Mucosa of descending colon (tissue), 3 donors: ENCODE measurements around the gene FBH1. TPM values are rescaled to one million over a fixed set of nuclear protein-coding genes. Genes with fewer than 3 reads are reported as not detected.
"Not testable (repeated sequence)": the region's sequence is repeated elsewhere in the genome, so short reads cannot be mapped to it uniquely, and the experiment has no call there.

ENCODE experiments used
- ATAC-seq: fragments of 200-7000 bp; cut with Tn5 transposase; one replicate; pipeline ENCODE4 v1.9.1; 2020; ENCODE audit warnings: mild to moderate bottlenecking, moderate library complexity
- DNase-seq, 3 donors: peaks; one replicate each; pipeline ENCODE4 v3.0.0-alpha.2; 2020
- H3K36me3 ChIP-seq: fragments of 200-600 bp; one replicate; pipeline ENCODE4 v1.8.0; 2021; ENCODE audit warnings: low read depth, mild to moderate bottlenecking
- H3K4me1 ChIP-seq: fragments of 200-600 bp; one replicate; pipeline ENCODE4 v1.8.0; 2021; ENCODE audit warnings: low read depth, mild to moderate bottlenecking
- H3K4me3 ChIP-seq: fragments of 200-600 bp; one replicate; pipeline ENCODE4 v1.8.0; 2021; ENCODE audit warnings: mild to moderate bottlenecking
- H3K9me3 ChIP-seq: fragments of 200-600 bp; one replicate; pipeline ENCODE4 v1.8.0; 2021; ENCODE audit warnings: mild to moderate bottlenecking
- intact Hi-C, 2 donors: fragments of 100-400 bp; cut with DNase I in 1 of 2; cut with micrococcal nuclease in 1 of 2; formaldehyde crosslinking; loops; one replicate each; pipeline versions ENCODE4 v1.11.0 to v1.11.1; 2022; cut with DNase I, micrococcal nuclease
- total RNA-seq, 3 donors: library from RNA; stranded (reverse); fragmentation: NEBNext Ultra II Directional in 2 of 3; extraction: Animal tissue kit (Norgen Biotek cat#: 25700) in 2 of 3; gene quantifications; one replicate each; pipeline versions ENCODE4 v1.2.1 to v1.2.4, GENCODE V29; 2021 to 2023
- TF ChIP-seq, protein P1 (sequence below): fragments of 200-600 bp; IDR thresholded peaks from one replicate; pipeline ENCODE4 v1.8.0; 2022; ENCODE audit warnings: antibody characterized with exemption, mild to moderate bottlenecking
- donor health status: DM: no; HTN: no; CAD: no; lungs with moderate emphysema.
- donor health status: DM: no; HTN: no; CAD: no.
- donor health status: DM: no; HTN: yes; CAD: no.

The FBH1 gene
- total RNA-seq, 3 donors from 2014 or later: 74.1 to 109 (median 100) TPM

DNA sequence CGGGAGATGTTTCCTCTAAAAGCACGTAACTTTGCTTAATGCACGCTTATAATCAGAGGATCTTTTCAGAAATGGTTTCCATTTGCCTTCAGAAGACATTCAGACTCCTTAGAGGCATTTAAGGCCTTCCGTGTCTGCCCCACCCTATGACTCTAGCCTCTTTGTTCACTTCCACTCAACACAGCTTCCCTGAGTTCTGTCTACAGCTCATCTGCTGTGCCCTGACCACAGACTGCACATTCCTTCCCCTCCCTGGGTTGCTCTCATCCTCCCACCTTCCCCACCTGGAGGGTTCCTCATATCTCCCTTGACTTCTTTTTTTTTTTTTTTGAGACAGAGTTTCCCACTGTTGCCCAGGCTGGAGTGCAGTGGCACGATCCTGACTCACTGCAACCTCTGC is 16.6 kb downstream of the FBH1 start:
- intact Hi-C loops: no loop called here
- peaks cover 13% of the 10 kb centered on the region for H3K36me3 ChIP-seq
- ATAC-seq: peak; percentile 14

DNA sequence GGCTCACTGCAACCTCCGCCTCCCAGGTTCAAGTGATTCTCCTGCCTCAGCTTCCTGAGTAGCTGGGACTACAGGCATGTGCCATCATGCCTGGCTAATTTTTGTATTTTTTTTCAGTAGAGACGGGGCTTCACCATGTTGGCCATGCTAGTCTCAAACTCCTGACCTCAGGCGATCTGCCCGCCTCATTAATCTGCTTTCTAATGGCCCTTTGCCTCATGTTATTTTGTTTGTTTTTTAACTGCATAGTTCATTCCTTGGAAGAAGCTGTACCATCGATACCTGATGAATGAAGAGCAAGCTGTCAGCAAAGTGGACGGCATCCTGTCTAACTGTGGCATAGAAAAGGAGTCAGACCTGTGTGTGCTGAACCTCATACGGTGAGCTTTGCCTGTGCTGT is 18.6 kb downstream of the FBH1 start:
- H3K9me3 ChIP-seq, H3K4me3 ChIP-seq, ATAC-seq, intact Hi-C loops, H3K4me1 ChIP-seq, DNase-seq: not testable (repeated sequence)
- peaks cover 13% of the 10 kb centered on the region for H3K36me3 ChIP-seq

More for the DNA sequence above, 16.6 kb downstream of the FBH1 start:
- no peaks in the 10 kb centered on the region for H3K4me1 ChIP-seq
- DNase-seq: no peak
- H3K4me3 ChIP-seq: no peak overlapping the region
- TF ChIP-seq, protein P1, sequence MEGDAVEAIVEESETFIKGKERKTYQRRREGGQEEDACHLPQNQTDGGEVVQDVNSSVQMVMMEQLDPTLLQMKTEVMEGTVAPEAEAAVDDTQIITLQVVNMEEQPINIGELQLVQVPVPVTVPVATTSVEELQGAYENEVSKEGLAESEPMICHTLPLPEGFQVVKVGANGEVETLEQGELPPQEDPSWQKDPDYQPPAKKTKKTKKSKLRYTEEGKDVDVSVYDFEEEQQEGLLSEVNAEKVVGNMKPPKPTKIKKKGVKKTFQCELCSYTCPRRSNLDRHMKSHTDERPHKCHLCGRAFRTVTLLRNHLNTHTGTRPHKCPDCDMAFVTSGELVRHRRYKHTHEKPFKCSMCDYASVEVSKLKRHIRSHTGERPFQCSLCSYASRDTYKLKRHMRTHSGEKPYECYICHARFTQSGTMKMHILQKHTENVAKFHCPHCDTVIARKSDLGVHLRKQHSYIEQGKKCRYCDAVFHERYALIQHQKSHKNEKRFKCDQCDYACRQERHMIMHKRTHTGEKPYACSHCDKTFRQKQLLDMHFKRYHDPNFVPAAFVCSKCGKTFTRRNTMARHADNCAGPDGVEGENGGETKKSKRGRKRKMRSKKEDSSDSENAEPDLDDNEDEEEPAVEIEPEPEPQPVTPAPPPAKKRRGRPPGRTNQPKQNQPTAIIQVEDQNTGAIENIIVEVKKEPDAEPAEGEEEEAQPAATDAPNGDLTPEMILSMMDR: no peak
- no peaks in the 10 kb centered on the region for H3K9me3 ChIP-seq

DNA sequence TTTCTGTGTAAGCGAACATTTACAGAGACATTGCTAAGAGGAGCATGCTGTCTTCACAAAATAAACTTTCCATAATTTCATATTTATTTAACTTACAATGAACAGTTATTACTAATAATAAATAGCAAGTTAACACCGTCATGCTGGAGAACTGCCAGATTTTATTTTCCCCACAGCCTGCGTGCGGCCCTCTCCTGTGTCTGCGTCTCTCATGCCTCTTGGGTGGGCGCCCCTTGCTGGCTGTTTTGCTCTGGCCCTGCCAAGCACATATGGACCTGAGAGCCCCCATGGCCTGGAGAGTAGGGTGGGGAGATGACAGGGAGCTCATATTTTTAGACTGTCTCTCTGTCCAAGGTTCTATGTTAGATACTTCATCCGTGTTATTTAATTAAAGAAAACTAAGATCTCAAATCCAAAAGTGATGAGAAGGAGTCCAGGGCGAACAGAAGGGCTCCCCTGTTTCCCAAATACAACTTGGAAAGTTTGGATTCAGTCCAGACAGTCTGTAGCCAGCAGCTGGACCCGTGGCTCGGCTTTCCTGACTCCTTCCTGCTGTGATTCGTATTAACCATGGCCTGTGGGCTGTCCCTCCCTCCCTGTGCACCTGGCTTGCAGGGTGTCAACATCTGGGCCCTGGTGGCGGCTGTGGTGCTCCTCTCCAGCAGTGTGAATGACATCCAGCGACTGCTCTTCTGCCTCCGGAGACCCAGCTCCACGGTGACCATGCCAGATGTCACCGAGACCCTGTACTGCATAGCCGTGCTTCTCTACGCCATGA is 20.5 kb downstream of the FBH1 start:
- TF ChIP-seq, protein P1: no peak
- Histone ChIP-seq H3K4me1 (no peaks in the 10 kb centered on the region), H3K9me3 (no peaks in the 10 kb centered on the region), H3K4me3 (no peak overlapping the region), H3K36me3 (peaks cover 13% of the 10 kb centered on the region)
- ATAC-seq (no peak), DNase-seq (no peak)
- intact Hi-C loops: no loop called here

DNA sequence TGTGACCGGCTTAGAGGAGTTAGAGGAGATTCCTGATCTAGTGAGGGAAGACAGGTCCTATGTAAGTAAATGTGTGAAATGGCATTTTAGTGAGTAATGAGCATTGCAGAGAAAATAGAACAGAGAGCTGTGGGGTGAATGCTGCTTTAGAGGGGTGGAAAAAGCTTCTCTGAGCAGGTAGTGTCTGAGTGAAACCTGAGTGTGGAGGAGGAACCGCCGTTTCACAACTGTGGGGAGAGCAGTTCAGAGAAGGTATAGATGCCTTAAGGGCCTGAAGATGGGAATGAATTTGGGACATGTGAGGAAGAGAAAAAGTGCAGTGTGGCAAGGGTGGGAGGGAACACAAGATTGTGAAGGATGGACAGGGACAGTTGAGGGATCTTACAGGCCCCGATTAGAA is 21.6 kb downstream of the FBH1 start:
- H3K9me3 ChIP-seq: no peaks in the 10 kb centered on the region
- DNase-seq (no peak), ATAC-seq (no peak)
- H3K4me1 ChIP-seq: no peaks in the 10 kb centered on the region
- TF ChIP-seq, protein P1: no peak
- peaks cover 13% of the 10 kb centered on the region for H3K36me3 ChIP-seq
- H3K4me3 ChIP-seq: no peak overlapping the region
- intact Hi-C loops: no loop called here

DNA sequence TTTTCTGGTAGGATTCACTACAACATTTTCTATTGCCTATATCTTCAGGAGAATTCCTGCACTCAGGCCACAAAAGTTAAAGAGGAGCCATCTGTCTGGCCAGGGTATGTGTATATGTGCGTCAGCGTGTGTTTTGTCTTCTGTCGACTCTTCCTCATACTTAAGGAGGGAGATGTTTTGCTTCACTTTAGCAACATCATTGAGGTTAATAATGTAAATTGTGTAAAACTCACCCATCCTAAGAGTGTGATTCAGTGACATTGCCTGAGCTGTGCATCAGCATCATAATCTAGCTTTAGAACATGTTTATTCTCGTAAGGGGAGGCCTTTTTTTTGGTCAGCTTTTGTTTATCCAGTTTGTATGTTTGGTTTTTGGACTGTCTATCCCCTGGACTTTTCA is 23.7 kb downstream of the FBH1 start:
- no peaks in the 10 kb centered on the region for H3K9me3 ChIP-seq
- peak; percentile 36 for ATAC-seq
- TF ChIP-seq, protein P1: no peak
- H3K4me1 ChIP-seq: no peaks in the 10 kb centered on the region
- DNase-seq: no peak
- H3K36me3 ChIP-seq: peaks cover 10% of the 10 kb centered on the region
- intact Hi-C loops: no loop called here
- H3K4me3 ChIP-seq: no peak overlapping the region

DNA sequence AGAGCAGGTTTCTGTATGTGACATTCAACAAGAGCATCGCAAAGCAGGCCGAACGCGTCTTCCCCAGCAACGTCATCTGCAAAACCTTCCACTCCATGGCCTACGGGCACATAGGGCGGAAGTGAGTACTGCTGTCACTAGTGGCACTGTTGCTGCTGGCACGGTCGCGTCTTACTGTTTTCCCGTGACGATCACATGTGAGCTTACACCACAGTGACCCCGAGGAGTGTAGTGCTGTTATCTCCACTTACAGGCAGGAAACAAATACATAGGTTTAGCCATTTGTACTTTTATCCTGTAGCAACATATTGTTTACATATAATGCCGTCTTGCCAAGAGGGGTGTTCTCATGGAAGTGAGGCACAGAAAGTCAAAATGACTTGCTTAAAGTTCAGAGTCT is 25.4 kb downstream of the FBH1 start:
- DNase-seq (no peak), ATAC-seq (no peak)
- Histone ChIP-seq H3K4me3 (no peak overlapping the region), H3K36me3 (peaks cover 5% of the 10 kb centered on the region), H3K9me3 (no peaks in the 10 kb centered on the region), H3K4me1 (no peaks in the 10 kb centered on the region)
- intact Hi-C loops: no loop called here
- TF ChIP-seq, protein P1: no peak
